ENCODE results near the gene MAPK12. TPM values are rescaled to one million over a fixed set of nuclear protein-coding genes. Genes with fewer than 3 reads are reported as not detected.

The MAPK12 gene
- total and polyA plus RNA-seq, 10 of the 15 experiments (the other 5 are each of a cell fraction or from before 2014, with no cell fraction given): 1.1 to 38.9 (median 16.3) TPM

- Histone ChIP-seq H3K4me1 (ENCODE audit: control insufficient read depth, insufficient read depth, low read length) (no peaks in the 10 kb centered on the region), H4K20me1 (ENCODE audit: control insufficient read depth, insufficient read depth) (no peaks in the 10 kb centered on the region), H3K4me2 (ENCODE audit: control insufficient read depth, insufficient read depth) (no peak overlapping the region), H3K4me3 (no peak overlapping the region), H3K9me3 (replicated peaks; ENCODE audit: control insufficient read depth, insufficient read depth, low read length) (no peaks in the 10 kb centered on the region), H3K36me3 (ENCODE audit: control insufficient read depth in 2 of 2, insufficient read depth in 2 of 2, low read length in 1 of 2) (peaks cover 0 to 14% of the 10 kb centered on the region in 2 experiments; a peak in 3 of 4 replicates), H3K9ac (ENCODE audit: control insufficient read depth, insufficient read depth, low read length) (no peak overlapping the region), H3K27ac (ENCODE audit: control insufficient read depth, insufficient read depth) (no peak overlapping the region), H2AFZ (ENCODE audit: control insufficient read depth, low read depth, low read length) (no peak overlapping the region), H3K79me2 (ENCODE audit: control insufficient read depth, insufficient read depth, low read length) (no peaks in the 10 kb centered on the region; the same call in 1 of the 2 replicates), H3K27me3 (replicated peaks in 1 of 2; ENCODE audit: control insufficient read depth in 2 of 2, insufficient read depth in 2 of 2, low read length in 1 of 2) (no peaks in the 10 kb centered on the region)
- 92% methylated on average over 16 of the region's 16 CpGs for WGBS (ENCODE audit: insufficient coverage, insufficient replicate concordance, low lambda C conversion rate, missing lambda C conversion rate)
- POLR2A ChIA-PET: no interaction called here
- in situ Hi-C loops (cut with MboI) (no loop called here), intact Hi-C loops (cut with micrococcal nuclease; ENCODE audit: unreplicated experiment) (no loop called here)
- FAIRE-seq (no peak), ATAC-seq (no peak), DNase-seq (ENCODE audit: low read depth, low spot score) (no peak)
- BruUV-seq (replicated peaks): no TSS peak
- RAD21 ChIA-PET (ENCODE audit: unreplicated experiment): no interaction called here
- TF ChIP-seq WRNIP1 (IDR thresholded peaks at IDR 0.05; ENCODE audit: borderline replicate concordance, low read depth, low read length) (no peak), ZBTB11 (CRISPR knock-in tag; IDR thresholded peaks at IDR 0.05) (no peak), YBX1 (IDR thresholded peaks at IDR 0.05) (no peak), FOS (IDR thresholded peaks at IDR 0.05; ENCODE audit: borderline replicate concordance, extremely low read depth, insufficient read length) (no peak), MAX (IDR thresholded peaks at IDR 0.05; ENCODE audit: low read depth, low read length) (no peak), E4F1 (IDR thresholded peaks at IDR 0.05; ENCODE audit: borderline replicate concordance, partially characterized antibody) (no peak), KDM1A (IDR thresholded peaks at IDR 0.05; ENCODE audit: borderline replicate concordance) (no peak), NR2C1 (IDR thresholded peaks at IDR 0.05) (no peak)
- SMC1A ChIA-PET (ENCODE audit: uncharacterized antibody, unreplicated experiment): no interaction called here
- CTCF ChIA-PET: no interaction called here
Observed at GRCh38 chr22:50229370-50229769, 32.1 kb downstream of the MAPK12 start.
